SK-N-SH (cell line): ENCODE results near the gene SLC25A48. TPM values are rescaled to one million over a fixed set of nuclear protein-coding genes. Genes with fewer than 3 reads are reported as not detected.

Source experiments
- CTCF ChIA-PET: fragments of 300-600, 350-600 bp; formaldehyde crosslinking; extraction: SDS; loops from one replicate; lab custom pipeline; 2021; lab: Yijun Ruan, JAX
- POLR2A ChIA-PET: fragments of 350-600 bp; sonication (Branson Sonifier 250); formaldehyde crosslinking; extraction: SDS; loops from one replicate; lab custom pipeline; 2020; ENCODE audit warnings: antibody characterized with exemption, inconsistent platforms; lab: Yijun Ruan, JAX
- DNase-seq: peaks from one replicate; pipeline ENCODE4 v3.0.0; 2012
- H2AFZ ChIP-seq: fragments of 200-600 bp; sonication (generic); 2 replicates; pipeline ENCODE4 v1.8.1; 2016; ENCODE audit warnings: antibody characterized with exemption, mild to moderate bottlenecking, low read depth
- H3F3A ChIP-seq: fragments of 200-600 bp; sonication (generic); replicated peaks from 2 replicates; pipeline ENCODE3; 2016; ENCODE audit warnings: antibody characterized with exemption, mild to moderate bottlenecking; ENCODE audit not compliant: insufficient read depth
- H3K27ac ChIP-seq, 2 experiments: fragments of 200-500 bp in 1 of 2; fragments of 200-600 bp in 1 of 2; sonication (Bioruptor generic) in 1 of 2; sonication (generic), shearing (Covaris generic) in 1 of 2; 2 replicates each; pipeline versions ENCODE4 v1.5.1 to v1.6.1; 2014 to 2016; ENCODE audit warnings: low read depth in 2 of 2, inconsistent platforms in 1 of 2, low read length in 1 of 2, mild to moderate bottlenecking in 1 of 2, mixed read lengths in 1 of 2
- H3K27me3 ChIP-seq: fragments of 200-600 bp; sonication (generic), shearing (Covaris generic); 2 replicates; pipeline ENCODE4 v1.6.1; 2016; ENCODE audit warnings: mixed run types; ENCODE audit not compliant: insufficient read depth
- H3K36me3 ChIP-seq, 2 experiments: fragments of 200-500 bp in 1 of 2; fragments of 200-600 bp in 1 of 2; sonication (Bioruptor generic) in 1 of 2; sonication (generic) in 1 of 2; replicated peaks in 1 of 2; 2 replicates each; pipeline versions ENCODE3 to v1.5.1; 2014 to 2016; ENCODE audit warnings: low read length in 1 of 2, mild to moderate bottlenecking in 1 of 2; ENCODE audit not compliant: insufficient read depth in 2 of 2, control insufficient read depth in 1 of 2
- H3K4me1 ChIP-seq, 2 experiments: fragments of 200-500 bp in 1 of 2; fragments of 200-600 bp in 1 of 2; sonication (Bioruptor generic) in 1 of 2; sonication (generic), shearing (Covaris generic) in 1 of 2; 2 replicates each; pipeline versions ENCODE4 v1.5.1 to v1.6.1; 2014 to 2016; ENCODE audit warnings: low read depth in 1 of 2, low read length in 1 of 2, mixed run types in 1 of 2; ENCODE audit not compliant: insufficient read depth in 2 of 2, control insufficient read depth in 1 of 2
- H3K4me2 ChIP-seq: fragments of 200-600 bp; sonication (generic), shearing (Covaris generic); 2 replicates; pipeline ENCODE4 v1.6.1; 2017; ENCODE audit warnings: mixed run types
- H3K4me3 ChIP-seq, 2 experiments: fragments of 200-500 bp in 1 of 2; fragments of 200-600 bp in 1 of 2; sonication (Bioruptor generic) in 1 of 2; sonication (generic), shearing (Covaris generic) in 1 of 2; 2 replicates each; pipeline versions ENCODE4 v1.5.1 to v1.8.1; 2014 to 2016; ENCODE audit warnings: low read depth in 2 of 2, inconsistent platforms in 1 of 2, low read length in 1 of 2, mild to moderate bottlenecking in 1 of 2, mixed read lengths in 1 of 2, moderate library complexity in 1 of 2
- H3K79me2 ChIP-seq: fragments of 200-600 bp; sonication (generic); 2 replicates; pipeline ENCODE4 v1.8.1; 2017; ENCODE audit warnings: mild to moderate bottlenecking; ENCODE audit not compliant: insufficient read depth
- H3K9ac ChIP-seq: fragments of 200-600 bp; sonication (generic); 2 replicates; pipeline ENCODE4 v1.6.1; 2017; ENCODE audit warnings: mixed run types
- H3K9me2 ChIP-seq: fragments of 200-600 bp; sonication (generic); 2 replicates; pipeline ENCODE4 v1.6.1; 2017; ENCODE audit warnings: mixed run types
- H3K9me3 ChIP-seq: fragments of 200-600 bp; sonication (generic); 2 replicates; pipeline ENCODE4 v1.6.1; 2017; ENCODE audit warnings: mixed run types, mild to moderate bottlenecking, moderate library complexity
- H4K20me1 ChIP-seq: fragments of 200-600 bp; sonication (generic); 2 replicates; pipeline ENCODE4 v1.6.1; 2017; ENCODE audit warnings: mild to moderate bottlenecking, mixed run types; ENCODE audit not compliant: insufficient read depth
- CTCF ChIP-seq: fragments of 200-600 bp; sonication (generic); IDR thresholded peaks from 2 replicates; pipeline ENCODE4 v1.6.1; 2017; ENCODE audit warnings: antibody characterized with exemption, mild to moderate bottlenecking, moderate library complexity
- EZH2phosphoT487 ChIP-seq: fragments of 200-600 bp; sonication (generic); IDR thresholded peaks from 2 replicates; pipeline ENCODE4 v1.6.1; 2017; ENCODE audit warnings: low read depth, mixed run types, mild to moderate bottlenecking, antibody characterized with exemption, moderate library complexity, borderline replicate concordance
- FOXM1 ChIP-seq: IDR thresholded peaks from 2 replicates; pipeline ENCODE4 v1.4.0; 2012; ENCODE audit warnings: low read depth, mild to moderate bottlenecking
- GABPA ChIP-seq: IDR thresholded peaks from 2 replicates; pipeline ENCODE4 v1.4.0; 2012; ENCODE audit warnings: low read depth, mild to moderate bottlenecking
- GATA2 ChIP-seq: sonication (generic); formaldehyde crosslinking; IDR thresholded peaks from 2 replicates; pipeline ENCODE4 v1.5.0; 2020; ENCODE audit warnings: mild to moderate bottlenecking, missing genetic modification reagents
- JUND ChIP-seq: IDR thresholded peaks from 2 replicates; pipeline ENCODE4 v1.4.0; 2012
- MEF2A ChIP-seq: IDR thresholded peaks from 2 replicates; pipeline ENCODE4 v1.4.0; 2012; ENCODE audit warnings: low read depth, borderline replicate concordance
- MXI1 ChIP-seq: IDR thresholded peaks from 2 replicates; pipeline ENCODE4 v1.6.1; 2012; ENCODE audit warnings: mild to moderate bottlenecking, low read depth, low read length, improper control_type of control experiment
- PBX3 ChIP-seq: IDR thresholded peaks from 2 replicates; pipeline ENCODE4; 2012
- POLR2AphosphoS5 ChIP-seq: IDR thresholded peaks from 2 replicates; pipeline ENCODE4 v1.6.1; 2012; ENCODE audit warnings: low read depth, low read length
- RCOR1 ChIP-seq: fragments of 150-350 bp; IDR thresholded peaks from 2 replicates; pipeline ENCODE4 v1.6.1; 2017; ENCODE audit warnings: antibody characterized with exemption, low read length
- REST ChIP-seq: IDR thresholded peaks from 2 replicates; pipeline ENCODE4 v1.6.1; 2012; ENCODE audit warnings: mild to moderate bottlenecking, low read depth, low read length, moderate library complexity
- RXRA ChIP-seq: IDR thresholded peaks from 2 replicates; pipeline ENCODE4 v1.4.0; 2012; ENCODE audit warnings: low read depth, mild to moderate bottlenecking, borderline replicate concordance
- SIN3A ChIP-seq: IDR thresholded peaks from 2 replicates; pipeline ENCODE4 v1.6.1; 2012; ENCODE audit warnings: low read depth, mild to moderate bottlenecking, low read length, moderate library complexity, borderline replicate concordance
- SMC3 ChIP-seq: IDR thresholded peaks from 2 replicates; pipeline ENCODE4 v1.6.1; 2012; ENCODE audit warnings: low read depth, low read length, improper control_type of control experiment
- TAF1 ChIP-seq: IDR thresholded peaks from 2 replicates; pipeline ENCODE4 v1.6.1; 2012; ENCODE audit warnings: low read depth, mild to moderate bottlenecking, low read length, moderate library complexity, borderline replicate concordance
- TEAD4 ChIP-seq: IDR thresholded peaks from 2 replicates; pipeline ENCODE4 v1.4.0; 2012; ENCODE audit warnings: mild to moderate bottlenecking, borderline replicate concordance; ENCODE audit not compliant: insufficient read depth
- USF2 ChIP-seq: fragments of 150-350 bp; IDR thresholded peaks from 2 replicates; pipeline ENCODE4 v1.6.1; 2017; ENCODE audit warnings: antibody characterized with exemption, low read length, low read depth, borderline replicate concordance
- YY1 ChIP-seq: IDR thresholded peaks from 2 replicates; pipeline ENCODE4 v1.4.0; 2012; ENCODE audit warnings: low read depth, mild to moderate bottlenecking
- ZBTB33 ChIP-seq: IDR thresholded peaks from 2 replicates; pipeline ENCODE4 v1.4.0; 2012; ENCODE audit warnings: low read depth, borderline replicate concordance
- WGBS: methylation state at CpG from one replicate; pipeline ENCODE4 v1.1.6; 2017; ENCODE audit warnings: low lambda C conversion rate; 5-methylcytosine and 5-hydroxymethylcytosine counted together
- polyA plus RNA-seq, 3 experiments: library from polyadenylated mRNA; depleted of rRNA; stranded (reverse); fragments of >200 nt; gene quantifications; 2 replicates each; pipeline ENCODE4 v1.2.3, GENCODE V29; 2012

SLC25A48 gene
- polyA plus RNA-seq, 1 of the 3 experiments (the other 2 are of a cell fraction), result 0.23 TPM

GRCh38 chr5:135824541-135825041 lies 9.9 kb upstream of the SLC25A48 start:
- no peaks in the 10 kb centered on the region for H3K36me3 ChIP-seq
- peaks cover 13% of the 10 kb centered on the region; the same call in 1 of the 2 replicates for H3K27me3 ChIP-seq
- no peaks in the 10 kb centered on the region for H3K9me3 ChIP-seq
- H2AFZ ChIP-seq, result no peak overlapping the region
- H3F3A ChIP-seq, result no peaks in the 10 kb centered on the region
- ChIA-PET POLR2A (no interaction called here), CTCF (interaction anchor here (1.4 to 1.5 kb wide), 2 partner anchors 10 to 366 kb away, joined by 4 to 6 read pairs; no protein-coding TSS in a partner anchor)
- H3K4me1 ChIP-seq, result no peaks in the 10 kb centered on the region
- H3K9ac ChIP-seq, result no peak overlapping the region
- 20% methylated on average over 1 of the region's 7 CpGs for WGBS
- no peak for DNase-seq
- H3K4me2 ChIP-seq, result no peak overlapping the region
- no peaks in the 10 kb centered on the region for H3K9me2 ChIP-seq
- no peaks in the 10 kb centered on the region for H4K20me1 ChIP-seq
- TF ChIP-seq GABPA (no peak), GATA2 (CRISPR knock-in tag) (no peak), TAF1 (no peak), SIN3A (no peak), FOXM1 (no peak), MXI1 (no peak), USF2 (no peak), EZH2phosphoT487 (no peak), RXRA (no peak), SMC3 (no peak), YY1 (no peak), PBX3 (no peak), REST (no peak), JUND (no peak), CTCF (no peak), ZBTB33 (no peak), POLR2AphosphoS5 (no peak), TEAD4 (no peak), RCOR1 (no peak), MEF2A (no peak)
- H3K79me2 ChIP-seq, result no peaks in the 10 kb centered on the region
- H3K4me3 ChIP-seq, result no peak overlapping the region
- no peak overlapping the region for H3K27ac ChIP-seq
